Right lobe of liver (tissue), 6 donors: ENCODE data around the gene ITGA11. TPM values are rescaled to one million over a fixed set of nuclear protein-coding genes. Genes with fewer than 3 reads are reported as not detected.

Experiments
- ATAC-seq, 4 donors: fragments of 200-7000 bp; cut with Tn5 transposase; one replicate each; pipeline ENCODE4 v1.9.1; 2020; ENCODE audit warnings: mild to moderate bottlenecking in 4 of 4, moderate library complexity in 4 of 4
- DNase-seq, 3 donors: peaks; one replicate each; pipeline ENCODE4 v3.0.0-alpha.2; 2020
- H3K27ac ChIP-seq, 3 donors: fragments of 200-600 bp; one replicate each; pipeline ENCODE4 v1.8.0; 2022
- H3K27me3 ChIP-seq, 2 donors: fragments of 200-600 bp; one replicate each; pipeline ENCODE4 v1.8.0; 2022
- H3K36me3 ChIP-seq, 4 donors: fragments of 200-600 bp; sonication (generic) in 1 of 4; one replicate each; pipeline versions ENCODE4 v1.5.1 to v1.8.0; 2017 to 2022; ENCODE audit warnings: control low read depth in 1 of 4
- H3K4me1 ChIP-seq, 4 donors: fragments of 200-600 bp; sonication (generic) in 1 of 4; one replicate each; pipeline versions ENCODE4 v1.5.1 to v1.8.0; 2017 to 2022; ENCODE audit warnings: control low read depth in 1 of 4
- H3K4me3 ChIP-seq, 3 donors: fragments of 200-600 bp; one replicate each; pipeline ENCODE4 v1.8.0; 2022
- H3K9me3 ChIP-seq, 4 donors: fragments of 200-600 bp; sonication (generic) in 1 of 4; one replicate each; pipeline versions ENCODE4 v1.5.1 to v1.8.0; 2017 to 2022; ENCODE audit warnings: control low read depth in 1 of 4
- POLR2A ChIP-seq: fragments of 450-650 bp; IDR thresholded peaks from one replicate; pipeline ENCODE4 v1.6.1; 2017; ENCODE audit warnings: antibody characterized with exemption, mild to moderate bottlenecking
- WGBS: methylation state at CpG from one replicate; pipeline ENCODE4 v1.1.6; 2018; ENCODE audit warnings: low coverage, low lambda C conversion rate; ENCODE audit not compliant: insufficient coverage; ENCODE audit errors: missing lambda C conversion rate; 5-methylcytosine and 5-hydroxymethylcytosine counted together
- intact Hi-C, 2 donors: fragments of 100-400 bp; cut with DNase I; formaldehyde crosslinking; loops; one replicate each; pipeline versions ENCODE4 v1.11.2 to v1.14.1; 2022
- total RNA-seq, 6 experiments: library from RNA; depleted of rRNA in 2 of 6; stranded (reverse); fragments of >200 nt in 2 of 6; fragmentation: NEBNext Ultra II Directional in 3 of 6; extraction: Animal tissue kit (Norgen Biotek cat#: 25700) in 3 of 6; gene quantifications; one replicate each; pipeline versions ENCODE4 v1.1.0 to v1.2.4, GENCODE V29; 2016 to 2023
- TF ChIP-seq, protein P1 (sequence below), 4 donors: fragments of 200-600 bp in 3 of 4; fragments of 450-650 bp in 1 of 4; IDR thresholded peaks; one replicate each; pipeline versions ENCODE4 v1.5.1 to v1.8.0; 2016 to 2022; ENCODE audit warnings: antibody characterized with exemption in 4 of 4, mild to moderate bottlenecking in 2 of 4
- donor health status: DM: no; HTN: yes; CAD: no.
- donor health status: DM: no; HTN: no; CAD: no.
- donor health status: DM: no; HTN: no; CAD: no.
- donor health status: DM: no; HTN: yes; CAD: no.
- donor health status: DM: no; HTN: yes; CAD: no.

The ITGA11 gene
- total RNA-seq, 6 experiments from 2014 or later: 0.51 to 1.4 (median 0.73) TPM

DNA sequence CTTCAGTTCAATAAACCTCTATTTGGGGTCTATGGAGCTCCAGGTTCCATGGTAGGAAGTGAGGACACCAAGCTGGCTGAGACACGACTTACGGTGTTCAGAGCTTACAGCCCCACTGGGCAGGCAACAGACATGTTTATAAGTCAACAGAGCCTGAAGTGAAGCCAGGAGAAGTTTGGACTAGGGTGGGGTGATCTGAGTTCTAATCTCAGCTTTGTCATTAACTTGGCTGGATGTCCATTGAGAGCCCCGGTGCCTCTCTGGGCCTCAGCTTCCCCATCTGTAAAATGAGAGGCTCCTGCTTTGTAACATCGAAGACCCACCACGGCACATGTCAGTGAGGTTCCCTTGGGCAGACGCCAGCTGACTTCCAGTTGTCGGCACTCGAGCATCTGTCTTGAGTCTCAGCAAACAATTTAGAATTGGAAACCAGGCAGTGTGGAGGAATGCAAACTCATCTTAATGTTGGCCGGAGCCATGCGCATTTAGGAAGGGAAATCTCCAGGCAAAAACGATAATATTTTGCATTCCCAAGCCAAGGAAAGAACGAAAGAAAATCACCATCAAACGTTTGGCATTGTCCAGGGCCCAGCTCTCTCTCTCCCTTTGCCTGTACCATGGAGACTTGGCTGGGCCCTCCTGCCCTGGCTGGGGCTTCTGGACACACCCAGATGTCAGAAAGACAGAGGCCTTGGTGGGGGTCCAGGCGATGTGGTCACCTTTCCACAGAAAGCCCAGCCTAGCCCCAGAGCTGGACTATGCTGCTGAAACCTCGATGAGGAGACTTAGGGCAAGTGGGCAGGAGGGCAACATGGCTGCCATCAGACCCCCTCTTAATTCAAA lies 18.4 kb downstream of the ITGA11 start:
- Histone ChIP-seq H3K27ac (no peak overlapping the region), H3K4me3 (no peak overlapping the region), H3K27me3 (no peaks in the 10 kb centered on the region), H3K36me3 (no peaks in the 10 kb centered on the region), H3K4me1 (no peaks in the 10 kb centered on the region), H3K9me3 (no peaks in the 10 kb centered on the region)
- intact Hi-C loops: no loop called here
- DNase-seq (peak in 1 of 3 donors; percentile 31), ATAC-seq (no peak)
- TF ChIP-seq, protein P1, sequence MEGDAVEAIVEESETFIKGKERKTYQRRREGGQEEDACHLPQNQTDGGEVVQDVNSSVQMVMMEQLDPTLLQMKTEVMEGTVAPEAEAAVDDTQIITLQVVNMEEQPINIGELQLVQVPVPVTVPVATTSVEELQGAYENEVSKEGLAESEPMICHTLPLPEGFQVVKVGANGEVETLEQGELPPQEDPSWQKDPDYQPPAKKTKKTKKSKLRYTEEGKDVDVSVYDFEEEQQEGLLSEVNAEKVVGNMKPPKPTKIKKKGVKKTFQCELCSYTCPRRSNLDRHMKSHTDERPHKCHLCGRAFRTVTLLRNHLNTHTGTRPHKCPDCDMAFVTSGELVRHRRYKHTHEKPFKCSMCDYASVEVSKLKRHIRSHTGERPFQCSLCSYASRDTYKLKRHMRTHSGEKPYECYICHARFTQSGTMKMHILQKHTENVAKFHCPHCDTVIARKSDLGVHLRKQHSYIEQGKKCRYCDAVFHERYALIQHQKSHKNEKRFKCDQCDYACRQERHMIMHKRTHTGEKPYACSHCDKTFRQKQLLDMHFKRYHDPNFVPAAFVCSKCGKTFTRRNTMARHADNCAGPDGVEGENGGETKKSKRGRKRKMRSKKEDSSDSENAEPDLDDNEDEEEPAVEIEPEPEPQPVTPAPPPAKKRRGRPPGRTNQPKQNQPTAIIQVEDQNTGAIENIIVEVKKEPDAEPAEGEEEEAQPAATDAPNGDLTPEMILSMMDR (IDR thresholded peaks at IDR 0.05): no peak
- TF ChIP-seq POLR2A: no peak
- WGBS: 70% methylated on average over 10 of the region's 15 CpGs

DNA sequence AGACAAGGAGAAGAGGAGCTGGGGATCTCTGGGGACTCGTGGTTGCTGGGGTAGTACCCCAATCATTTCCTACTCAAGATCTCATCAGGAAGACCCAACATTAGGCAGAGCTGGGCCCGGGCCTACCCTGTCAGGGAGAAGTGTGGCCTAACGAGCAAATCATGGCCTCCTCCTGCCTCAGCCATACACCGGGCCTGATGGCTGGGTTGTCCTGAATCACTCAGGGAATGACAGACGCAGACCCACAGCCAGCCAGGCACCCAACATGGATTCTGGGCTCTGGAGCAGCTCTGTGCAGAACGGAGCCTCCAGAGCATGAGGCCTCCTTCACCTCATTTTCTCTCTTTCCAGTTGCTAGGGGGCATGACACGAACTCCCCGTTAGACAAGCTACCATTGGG lies 19.7 kb downstream of the ITGA11 start:
- no peaks in the 10 kb centered on the region for H3K9me3 ChIP-seq
- ATAC-seq: no peak
- 82% methylated on average over 3 of the region's 8 CpGs for WGBS

DNA sequence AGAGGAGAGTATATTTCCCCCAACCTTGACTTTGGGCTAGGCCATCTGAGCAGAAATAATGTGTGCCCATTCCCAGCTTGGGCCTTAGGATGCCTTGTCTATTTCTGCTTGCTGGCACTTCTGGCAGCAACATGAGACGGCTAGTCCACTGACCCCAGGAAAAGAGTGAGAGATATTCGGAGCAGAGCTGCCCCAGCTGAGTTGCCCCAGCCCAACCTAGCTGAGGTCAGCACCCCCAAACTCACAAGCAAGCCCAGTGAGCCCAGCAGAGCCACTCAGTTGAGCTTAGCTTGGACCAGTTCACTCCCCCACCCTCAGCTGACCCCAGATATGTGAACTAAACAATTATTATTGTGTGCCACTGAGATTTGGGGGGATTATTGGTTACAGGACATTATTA lies 20.2 kb downstream of the ITGA11 start:
- no peak overlapping the region for H3K4me3 ChIP-seq
- TF ChIP-seq POLR2A: no peak
- TF ChIP-seq, protein P1 (IDR thresholded peaks at IDR 0.05): no peak
- no peaks in the 10 kb centered on the region for H3K9me3 ChIP-seq
- DNase-seq (peak in 1 of 3 donors; percentile 19), ATAC-seq (no peak)
- H3K4me1 ChIP-seq: no peaks in the 10 kb centered on the region
- H3K36me3 ChIP-seq: no peaks in the 10 kb centered on the region
- no peak overlapping the region for H3K27ac ChIP-seq
- H3K27me3 ChIP-seq: no peaks in the 10 kb centered on the region
- WGBS: no CpG with 5 or more reads among the region's 2 CpGs
- intact Hi-C loops: no loop called here

More for the DNA sequence above, 19.7 kb downstream of the ITGA11 start:
- Histone ChIP-seq H3K27ac (no peak overlapping the region), H3K4me1 (no peaks in the 10 kb centered on the region), H3K36me3 (no peaks in the 10 kb centered on the region), H3K27me3 (no peaks in the 10 kb centered on the region), H3K4me3 (no peak overlapping the region)
- TF ChIP-seq, protein P1 (IDR thresholded peaks at IDR 0.05): no peak
- TF ChIP-seq POLR2A: no peak
- intact Hi-C loops: no loop called here
- peak in 1 of 3 donors; percentile 23 for DNase-seq

DNA sequence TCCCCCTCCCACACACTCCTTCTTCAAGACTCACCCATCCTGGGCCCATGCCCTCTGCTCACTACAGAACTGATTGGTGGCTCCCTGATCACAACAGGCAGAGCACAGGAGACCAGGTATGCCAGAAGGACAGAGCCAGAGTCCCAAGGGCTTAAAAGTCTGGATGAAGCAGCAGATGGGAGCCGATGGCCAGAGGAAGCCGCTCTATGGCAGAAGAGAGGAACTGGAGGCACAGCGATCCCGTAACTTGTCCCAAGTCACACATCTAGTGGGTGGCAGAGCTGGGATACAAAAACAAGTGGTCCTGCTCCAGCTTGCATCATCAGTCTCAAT lies 20.7 kb downstream of the ITGA11 start:
- no peaks in the 10 kb centered on the region for H3K36me3 ChIP-seq
- H3K27ac ChIP-seq: no peak overlapping the region
- ATAC-seq (no peak), DNase-seq (peak in 1 of 3 donors; percentile 15)
- no peak overlapping the region for H3K4me3 ChIP-seq
- H3K9me3 ChIP-seq: no peaks in the 10 kb centered on the region
- no peaks in the 10 kb centered on the region for H3K27me3 ChIP-seq
- intact Hi-C loops: no loop called here
- WGBS: 80% methylated on average over 1 of the region's 4 CpGs
- no peak for TF ChIP-seq POLR2A
- TF ChIP-seq, protein P1 (IDR thresholded peaks at IDR 0.05): no peak
- H3K4me1 ChIP-seq: no peaks in the 10 kb centered on the region
